GM11168 (cell line): ENCODE measurements around the gene COLEC12.
"Not testable (repeated sequence)": the region's sequence is repeated elsewhere in the genome, so short reads cannot be mapped to it uniquely, and the experiment has no call there.

Experiments
- in situ Hi-C: fragments of 300-500 bp; cut with MboI; formaldehyde crosslinking; loops from one replicate; pipeline ENCODE4 v1.12.0; 2022; ENCODE audit warnings: low sequenced_read_pairs; ENCODE audit not compliant: unreplicated experiment

Gene COLEC12

GRCh38 chr18:336713-337112, 163.8 kb downstream of the COLEC12 start:
- in situ Hi-C loops: no loop called here

DNA sequence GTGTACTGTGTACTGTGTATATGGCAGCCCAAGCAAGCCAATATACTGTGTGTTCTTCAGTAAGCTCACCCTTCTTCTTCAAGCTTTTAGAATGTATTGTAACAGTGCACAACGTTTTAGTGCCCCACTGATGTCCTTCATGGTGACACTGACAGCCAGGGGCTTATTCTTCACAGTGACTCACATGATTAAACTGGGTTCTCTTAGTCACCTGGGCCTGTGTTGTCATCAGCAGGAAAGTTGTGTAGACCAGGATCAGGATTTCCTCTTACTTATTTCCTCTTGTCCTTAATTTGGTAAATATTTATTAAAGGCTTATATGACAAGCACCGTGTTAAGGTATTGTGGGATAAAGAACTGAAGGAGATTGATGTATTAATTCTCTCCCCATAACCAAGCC, 164.8 kb downstream of the COLEC12 start:
- in situ Hi-C loops: no loop called here

- in situ Hi-C loops: no loop called here
Measured at GRCh38 chr18:334575-335132, 165.8 kb downstream of the COLEC12 start.

GRCh38 chr18:332721-333510, 167.6 kb downstream of the COLEC12 start:
- in situ Hi-C loops: no loop called here

DNA sequence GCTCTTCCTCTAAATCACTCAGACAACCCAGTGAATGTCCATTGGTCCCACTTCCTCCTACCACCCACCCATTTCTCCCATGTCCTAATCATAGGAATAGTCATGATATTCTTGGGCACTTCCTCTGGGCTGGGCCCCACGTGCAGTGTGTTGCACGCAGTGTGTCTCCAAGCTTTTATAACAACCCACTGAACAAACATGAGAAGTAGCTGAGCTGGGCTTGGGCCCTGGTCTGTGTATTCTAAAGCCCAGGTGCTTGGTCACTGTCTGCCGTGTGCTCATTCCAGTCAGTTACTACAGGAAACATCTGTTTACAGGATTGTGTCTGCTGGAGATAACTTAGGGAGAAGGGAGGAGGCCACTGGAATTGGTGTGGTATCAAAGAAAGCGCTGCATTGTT, 168.5 kb downstream of the COLEC12 start:
- in situ Hi-C loops: no loop called here

- in situ Hi-C loops: no loop called here
Measured at GRCh38 chr18:331221-331821, 169.2 kb downstream of the COLEC12 start.

DNA sequence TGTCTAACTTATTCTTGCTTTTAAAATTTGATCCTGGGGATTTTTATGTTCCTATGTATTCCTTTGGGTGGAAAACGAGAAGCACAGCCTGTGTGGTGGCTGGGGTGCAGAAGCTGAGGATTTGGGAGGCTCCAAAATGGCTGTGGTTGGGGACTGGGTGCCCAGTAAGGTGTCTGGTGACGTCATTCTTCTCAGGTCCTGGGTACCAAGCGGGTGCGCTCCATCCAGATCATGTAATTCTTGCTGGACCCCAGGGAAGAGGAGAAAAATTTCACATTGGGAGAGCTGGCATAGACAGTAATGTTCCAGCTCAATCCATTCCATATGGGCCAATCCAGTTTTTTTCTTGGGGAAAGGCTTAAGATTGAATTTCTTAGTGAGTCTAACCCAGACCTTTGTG, 171.6 kb downstream of the COLEC12 start:
- in situ Hi-C loops: no loop called here

GRCh38 chr18:326846-327245, 173.7 kb downstream of the COLEC12 start:
- in situ Hi-C loops: no loop called here

DNA sequence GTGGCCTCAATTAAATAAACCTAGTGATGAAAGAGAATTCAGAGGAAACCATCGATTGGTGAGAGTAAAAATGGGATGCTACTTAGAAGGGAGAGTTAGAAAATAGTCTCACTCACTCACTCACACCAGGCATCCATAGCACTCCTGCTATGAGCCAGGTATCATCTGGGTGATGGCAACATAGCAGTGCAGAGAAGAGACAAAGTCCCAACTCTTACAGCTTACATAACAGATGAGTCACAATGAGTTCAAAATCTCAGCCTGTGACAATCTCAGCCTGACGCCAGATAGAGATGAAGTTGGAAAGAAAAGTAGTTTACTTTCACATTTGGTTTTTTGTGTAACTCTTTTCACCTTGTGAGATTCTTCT, 177.3 kb downstream of the COLEC12 start:
- in situ Hi-C loops: no loop called here

GRCh38 chr18:321865-322467, 178.5 kb downstream of the COLEC12 start:
- in situ Hi-C loops: no loop called here

- in situ Hi-C loops: no loop called here
Measured at GRCh38 chr18:320155-320554, 180.3 kb downstream of the COLEC12 start.

GRCh38 chr18:319720-320119, 180.8 kb downstream of the COLEC12 start:
- in situ Hi-C loops: no loop called here

GRCh38 chr18:318791-319291, 181.7 kb downstream of the COLEC12 start:
- in situ Hi-C loops: no loop called here

DNA sequence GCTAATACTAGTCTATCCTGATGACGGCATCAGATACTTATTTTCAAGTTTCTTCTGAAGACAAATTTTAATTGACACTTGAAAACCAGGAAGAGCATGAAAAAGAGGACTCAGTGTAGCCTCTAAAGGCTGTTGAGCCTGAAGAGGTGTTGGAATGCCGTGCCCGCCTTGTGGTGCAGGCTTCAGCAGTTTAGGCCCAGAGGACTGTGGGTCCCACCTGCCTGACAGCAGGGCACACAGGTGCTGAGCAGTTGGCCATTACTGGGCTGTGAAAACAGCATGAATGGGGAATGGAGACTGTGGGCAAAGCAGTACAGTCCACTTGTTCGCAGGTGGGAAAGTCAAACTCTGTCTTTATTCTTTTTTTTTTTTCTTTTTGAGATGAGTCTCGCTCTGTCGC, 182.9 kb downstream of the COLEC12 start:
- in situ Hi-C loops: no loop called here

GRCh38 chr18:316393-316792, 184.1 kb downstream of the COLEC12 start:
- in situ Hi-C loops: no loop called here

DNA sequence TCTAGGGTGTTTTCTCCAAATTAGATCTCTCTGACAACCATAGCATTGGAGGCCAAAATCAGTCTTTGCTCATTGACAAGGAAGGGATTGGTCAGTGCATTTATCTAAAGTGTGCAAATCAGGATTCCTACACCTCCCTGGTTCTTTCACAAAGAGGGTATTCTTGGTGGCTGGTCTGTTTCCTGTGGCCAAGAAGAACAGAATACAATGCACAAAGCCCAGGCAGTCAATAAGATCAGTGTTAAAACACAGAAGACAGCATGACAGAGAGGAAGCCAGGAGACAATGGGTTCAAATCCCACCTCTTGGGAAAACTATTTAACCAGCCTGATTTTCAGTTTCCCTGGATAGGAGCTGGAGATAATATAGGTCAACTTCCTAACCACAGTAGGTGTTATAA, 186.6 kb downstream of the COLEC12 start:
- in situ Hi-C loops: no loop called here

DNA sequence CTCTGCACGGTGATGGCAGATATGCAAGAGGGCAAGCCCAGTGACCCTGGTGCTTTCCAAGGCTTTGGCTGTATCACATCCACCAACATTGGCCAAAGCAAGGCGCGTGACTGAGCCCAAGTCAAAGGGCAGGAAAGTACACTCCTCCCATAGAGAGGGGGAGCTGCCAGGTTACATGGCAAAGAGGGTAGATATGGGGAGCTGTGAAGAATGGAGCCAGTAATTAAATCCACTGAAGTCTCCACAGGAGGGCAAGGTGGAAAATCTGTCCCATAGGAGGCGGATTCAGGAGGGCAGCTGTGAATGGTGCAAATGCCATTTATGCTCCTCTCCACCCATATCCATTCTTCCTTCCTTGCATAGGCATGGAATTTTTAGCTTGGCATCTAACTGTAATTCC, 188.1 kb downstream of the COLEC12 start:
- in situ Hi-C loops: no loop called here

- in situ Hi-C loops: no loop called here
Measured at GRCh38 chr18:310042-310441, 190.5 kb downstream of the COLEC12 start.

DNA sequence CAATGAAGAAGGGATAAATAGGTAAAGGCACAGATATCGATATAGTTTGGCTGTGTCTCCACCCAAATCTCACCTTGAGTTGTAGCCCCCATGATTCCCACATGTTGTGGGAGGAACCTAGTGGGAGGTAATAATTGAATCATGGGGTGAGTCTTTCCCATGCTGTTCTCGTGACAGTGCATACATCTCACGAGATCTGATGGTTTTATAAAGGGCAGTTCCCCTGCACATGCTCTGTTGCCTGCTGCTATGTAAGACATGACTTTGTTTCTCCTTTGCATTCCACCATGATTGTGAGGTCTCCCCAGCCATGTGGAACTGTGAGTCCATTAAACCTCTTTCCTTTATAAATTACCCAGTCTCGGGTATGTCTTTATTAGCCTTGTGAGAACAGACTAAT, 192.4 kb downstream of the COLEC12 start:
- in situ Hi-C loops: not testable (repeated sequence)

DNA sequence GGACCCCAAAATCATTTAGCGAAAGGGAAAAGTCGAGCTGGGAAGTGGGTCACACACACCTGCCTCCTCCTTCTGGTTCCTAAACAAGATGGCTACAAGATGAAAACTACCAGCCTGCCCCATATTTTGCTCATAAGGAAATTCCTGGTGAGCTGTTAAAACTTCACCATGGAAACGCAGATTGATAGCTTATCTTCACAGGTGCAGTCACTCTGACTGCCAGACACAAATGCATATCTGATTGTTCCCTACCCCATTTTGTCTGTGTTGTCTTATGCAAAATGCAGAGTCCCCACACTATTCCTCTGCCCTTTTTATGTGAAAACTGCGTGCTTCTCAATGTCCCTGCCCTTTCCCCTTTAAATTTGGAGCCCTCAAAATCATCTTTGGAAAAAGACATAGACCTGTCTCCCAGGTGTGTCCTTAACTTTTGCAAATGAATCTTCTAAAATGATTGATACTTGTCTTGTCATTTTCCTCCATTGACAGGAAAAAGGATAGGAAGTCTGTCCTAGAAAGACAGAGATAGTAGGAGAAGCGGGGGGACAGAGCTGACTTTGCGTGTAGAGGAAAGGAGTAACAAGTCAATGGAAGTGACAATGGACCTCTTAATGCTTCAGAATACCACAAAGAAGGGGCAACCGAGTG, 193.8 kb downstream of the COLEC12 start:
- in situ Hi-C loops: no loop called here
